Epidermal melanocyte (primary cell): ENCODE measurements around the gene CCL18.
"Not testable (repeated sequence)": the region's sequence is repeated elsewhere in the genome, so short reads cannot be mapped to it uniquely, and the experiment has no call there.

ENCODE experiments used
- DNase-seq: peaks from one replicate; pipeline ENCODE4 v3.0.0; 2011; ENCODE audit warnings: low spot score; ENCODE audit not compliant: insufficient read length

The CCL18 gene

GRCh38 chr17:36071751-36072150 lies 7.7 kb downstream of the CCL18 start:
- no peak for DNase-seq

GRCh38 chr17:36072431-36073121 lies 8.5 kb downstream of the CCL18 start:
- DNase-seq: peak; percentile 30

DNA sequence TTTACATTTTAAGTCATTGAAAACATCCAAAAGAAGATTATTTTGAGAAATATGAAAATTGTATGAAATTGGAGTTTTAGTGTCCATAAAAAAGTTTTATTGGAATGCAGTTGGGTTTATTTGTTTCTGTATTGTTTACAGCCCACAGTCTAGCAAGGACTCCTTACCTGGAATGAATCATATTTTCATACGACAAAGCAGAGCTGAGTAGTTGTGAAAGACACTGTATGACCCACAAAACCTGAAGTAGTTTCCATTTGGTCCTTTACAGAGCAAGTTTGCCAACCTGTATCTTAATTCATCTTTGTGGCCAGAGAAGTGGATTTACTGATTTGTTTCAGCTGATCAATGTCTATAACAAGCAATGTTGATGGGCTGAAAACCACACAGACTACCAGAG lies 10.3 kb downstream of the CCL18 start:
- no peak for DNase-seq

DNA sequence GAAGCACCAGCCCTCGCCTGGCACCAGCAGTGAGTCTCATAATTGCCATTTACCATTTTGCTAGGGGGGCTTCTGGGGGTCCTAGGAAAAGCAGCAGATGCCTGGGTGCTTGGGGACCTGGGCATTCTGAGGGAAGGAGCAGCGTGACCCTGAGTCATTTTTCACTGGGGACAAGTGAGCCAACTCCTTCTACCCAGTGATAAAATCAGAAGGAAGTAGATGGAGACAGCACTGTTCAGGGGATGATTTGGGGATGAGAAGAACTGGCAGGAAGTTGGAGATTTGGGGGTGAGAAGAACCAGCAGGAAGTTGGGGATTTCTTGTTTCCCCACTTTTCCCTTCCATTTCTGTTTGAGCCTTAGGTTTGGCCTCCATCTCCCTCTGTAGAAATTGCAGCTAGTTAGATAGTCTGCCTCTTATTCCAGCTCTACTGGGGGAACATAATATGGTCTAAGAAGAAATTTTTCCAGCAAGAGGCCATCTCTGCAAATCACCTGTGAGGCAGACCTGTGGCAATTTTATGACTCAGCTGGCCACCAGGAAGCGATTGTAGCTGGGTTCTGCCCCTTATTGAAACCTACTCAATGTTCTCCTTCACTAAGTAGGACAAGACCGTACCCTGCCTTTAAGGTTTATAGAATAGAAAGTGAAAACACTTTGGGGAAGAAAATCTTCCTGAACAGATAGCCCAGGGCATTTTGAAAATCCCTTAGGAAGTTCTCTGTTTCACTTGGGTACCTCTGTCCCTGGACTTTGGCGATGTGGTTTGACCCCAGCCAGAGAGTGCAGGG lies 17.8 kb downstream of the CCL18 start:
- DNase-seq: not testable (repeated sequence)

GRCh38 chr17:36082482-36083120 lies 18.5 kb downstream of the CCL18 start:
- DNase-seq: not testable (repeated sequence)

- DNase-seq: not testable (repeated sequence)
These were observed 19.6 kb downstream of the CCL18 start for GRCh38 chr17:36083691-36084090.

DNA sequence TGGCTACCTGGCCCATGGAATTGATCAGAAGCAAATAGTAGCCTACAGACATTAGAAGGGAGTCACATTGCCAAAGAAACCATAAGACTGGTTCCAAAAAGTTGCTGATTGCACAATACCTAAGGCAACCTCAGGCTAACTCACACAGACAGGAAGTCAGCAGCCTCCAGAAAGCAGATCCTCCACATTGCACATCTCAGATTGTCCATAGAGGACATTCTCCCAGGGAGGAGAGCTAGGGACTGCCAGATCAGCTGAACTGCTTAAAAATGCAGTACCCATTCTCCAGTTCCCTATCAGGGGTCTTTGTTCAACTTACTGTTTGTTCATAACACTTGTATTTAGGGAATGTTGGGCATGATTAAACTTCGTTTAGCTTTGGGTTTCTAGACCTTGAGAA lies 21.7 kb downstream of the CCL18 start:
- DNase-seq: no peak

DNA sequence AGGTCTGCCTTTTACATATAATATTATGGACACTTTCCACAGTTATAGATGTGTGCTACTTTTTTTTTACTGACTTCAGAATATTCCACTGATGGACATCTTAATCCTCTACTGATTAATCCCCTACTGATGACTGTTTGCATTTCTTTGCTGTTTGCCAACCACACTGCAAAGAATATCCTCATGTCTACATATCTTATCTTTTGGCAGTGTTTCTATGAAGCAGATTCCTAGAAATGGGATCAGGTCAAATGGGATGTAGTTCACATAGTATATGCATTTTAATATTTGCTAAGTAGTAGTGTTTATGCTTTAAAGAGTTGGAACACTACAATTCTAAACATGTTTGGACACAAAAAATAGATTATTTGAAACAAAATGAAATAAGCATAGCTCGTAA lies 22.7 kb downstream of the CCL18 start:
- DNase-seq: no peak

GRCh38 chr17:36087471-36087870 lies 23.4 kb downstream of the CCL18 start:
- DNase-seq: not testable (repeated sequence)

DNA sequence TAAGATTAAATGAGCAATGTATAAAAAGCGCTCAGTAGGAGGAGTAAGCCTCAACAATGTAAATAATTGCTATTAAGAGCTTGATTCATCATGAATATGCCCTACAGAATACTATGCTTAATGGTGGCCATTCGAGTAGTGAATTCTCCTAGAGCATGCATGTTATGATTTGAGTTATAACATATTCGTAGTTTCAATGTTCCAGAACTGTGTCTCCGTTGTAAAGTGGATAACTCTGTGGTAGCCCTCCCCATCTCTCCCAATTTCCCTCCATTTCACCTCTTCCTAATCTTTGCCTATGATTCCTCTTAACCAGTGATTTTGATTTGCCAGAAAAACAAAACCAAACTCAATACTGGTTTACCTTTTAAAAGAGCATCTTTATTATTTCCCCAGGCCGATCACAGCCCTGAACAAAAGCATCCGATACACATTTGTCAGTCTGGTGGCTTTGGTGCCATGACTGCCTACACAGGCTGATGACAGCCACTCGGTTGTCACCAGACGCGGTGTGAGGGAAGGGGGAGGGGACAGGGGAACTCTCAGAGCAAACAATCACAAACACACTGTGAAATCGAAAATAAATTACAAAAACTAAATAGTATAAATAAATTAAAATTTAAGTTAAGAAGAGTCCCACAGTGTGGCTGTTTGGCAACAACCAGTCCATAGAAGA lies 24.0 kb downstream of the CCL18 start:
- DNase-seq: not testable (repeated sequence)

GRCh38 chr17:36088670-36089338 lies 24.7 kb downstream of the CCL18 start:
- no peak for DNase-seq

DNA sequence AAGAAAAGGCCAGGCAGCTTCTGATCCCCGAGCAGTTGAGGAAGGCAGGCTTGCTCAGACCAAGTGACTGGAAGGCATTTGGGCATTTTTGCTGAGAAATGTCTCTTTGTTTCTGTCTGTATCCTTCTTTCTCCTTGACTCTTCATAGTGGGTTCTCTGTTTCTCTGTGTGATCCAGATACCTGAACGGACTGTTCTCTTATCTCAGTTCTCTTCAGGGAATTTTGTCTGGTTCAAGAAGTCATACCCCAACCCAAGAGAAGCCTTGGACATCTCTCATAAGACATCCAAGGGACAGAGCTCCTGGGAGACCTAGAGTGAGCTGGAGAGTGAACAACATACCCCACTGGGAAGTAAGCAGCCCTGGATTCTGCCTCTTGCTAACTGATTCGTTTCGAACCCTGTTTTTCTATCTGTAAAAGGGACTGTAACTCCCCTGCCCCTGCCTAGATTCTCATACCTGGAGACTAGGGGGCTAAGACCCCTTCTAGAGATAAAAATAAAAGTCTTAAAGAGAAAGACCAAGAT lies 25.3 kb downstream of the CCL18 start:
- DNase-seq: no peak

DNA sequence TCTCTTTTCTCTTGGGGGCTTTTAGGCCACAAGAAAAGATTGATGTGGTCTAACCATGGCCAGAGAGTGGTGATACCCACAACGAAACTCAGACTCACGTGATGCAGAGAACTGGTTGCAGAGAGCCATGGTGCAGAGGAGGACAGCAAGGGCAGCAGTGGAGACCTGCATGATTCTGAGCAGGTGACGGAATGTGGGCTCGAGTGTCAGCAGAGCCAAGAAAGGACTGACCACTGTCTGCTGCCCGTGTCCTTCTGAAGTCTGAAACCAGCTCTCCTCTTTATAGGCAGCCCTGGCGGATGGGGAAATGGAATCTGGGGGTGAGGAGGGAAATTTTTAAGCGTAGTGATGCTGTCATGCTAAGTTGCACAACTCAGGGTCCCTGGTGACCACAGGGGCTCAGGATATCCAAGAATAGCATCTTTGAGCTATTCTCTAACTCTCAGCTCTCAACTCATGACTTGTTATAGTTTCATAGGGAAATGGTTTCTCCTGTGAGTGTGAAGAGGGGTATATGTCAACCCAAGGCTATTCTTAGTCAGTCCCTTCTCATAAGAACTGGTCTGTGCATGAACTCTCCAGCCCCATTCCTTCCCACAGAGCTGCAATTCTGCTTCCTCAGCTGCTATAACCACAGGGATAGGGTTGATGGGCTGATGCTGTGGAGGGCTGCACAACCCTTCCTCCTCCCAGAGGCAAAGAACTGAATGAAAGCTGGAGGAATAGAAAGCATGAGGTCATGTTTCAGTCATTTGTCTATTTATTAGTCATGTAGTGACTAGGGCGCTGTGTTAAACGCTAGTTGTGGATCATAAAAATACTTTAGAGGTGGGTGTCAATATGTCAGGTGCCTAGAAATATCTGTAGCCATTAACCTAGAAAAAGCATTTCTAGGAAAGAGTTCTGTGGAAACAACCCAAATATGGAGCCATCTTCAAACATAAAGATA lies 26.1 kb downstream of the CCL18 start, which contains the start of gene CCL3:
Gene CCL3, minus strand, starts transcription at position 256 of the 949 bp plus-strand sequence. Its CDS starts 85 bp downstream, at position 171.
- no peak for DNase-seq

- DNase-seq: no peak
These were observed 28.2 kb downstream of the CCL18 start for GRCh38 chr17:36092230-36092629.

GRCh38 chr17:36092715-36093114 lies 28.6 kb downstream of the CCL18 start:
- DNase-seq: not testable (repeated sequence)

DNA sequence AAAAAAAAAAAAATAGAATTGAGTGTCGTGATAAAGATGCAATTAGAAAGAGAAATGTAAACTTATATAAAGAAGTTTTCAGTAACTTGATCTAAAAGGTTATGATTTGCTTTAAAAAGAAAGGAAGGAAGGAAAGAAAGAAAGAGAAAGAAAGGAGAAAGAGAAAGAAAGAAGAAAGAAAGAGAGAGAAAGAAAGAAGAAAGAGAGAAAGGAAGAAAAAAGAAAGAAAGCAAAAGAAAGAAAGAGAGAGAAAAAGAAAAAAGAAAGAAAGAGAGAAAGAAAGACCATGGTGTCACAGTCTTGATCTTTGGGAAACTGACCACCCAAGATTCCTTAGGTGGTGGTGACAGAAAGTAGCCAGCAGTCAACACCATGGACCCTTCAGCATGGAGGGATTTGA lies 30.2 kb downstream of the CCL18 start:
- no peak for DNase-seq

DNA sequence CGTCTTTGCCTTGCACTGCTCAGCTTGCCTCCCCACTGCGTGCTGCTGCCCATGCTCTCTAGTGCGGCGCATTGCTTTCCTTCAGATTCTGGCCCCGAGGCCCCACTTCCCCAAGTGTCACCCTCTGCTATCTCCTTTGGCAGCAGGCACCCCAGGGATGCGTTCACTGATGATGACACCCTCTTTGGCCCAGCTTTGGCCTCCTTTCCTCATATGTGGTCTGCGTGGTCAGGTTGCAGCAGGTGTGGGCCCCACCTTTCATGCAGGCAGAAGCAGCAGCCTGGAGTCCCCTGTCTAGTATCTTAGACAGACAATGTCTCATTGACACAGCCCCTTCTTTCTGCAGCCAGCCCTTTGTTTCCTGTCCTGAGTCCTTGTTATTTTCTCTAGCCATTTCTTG lies 30.7 kb downstream of the CCL18 start:
- no peak for DNase-seq

DNA sequence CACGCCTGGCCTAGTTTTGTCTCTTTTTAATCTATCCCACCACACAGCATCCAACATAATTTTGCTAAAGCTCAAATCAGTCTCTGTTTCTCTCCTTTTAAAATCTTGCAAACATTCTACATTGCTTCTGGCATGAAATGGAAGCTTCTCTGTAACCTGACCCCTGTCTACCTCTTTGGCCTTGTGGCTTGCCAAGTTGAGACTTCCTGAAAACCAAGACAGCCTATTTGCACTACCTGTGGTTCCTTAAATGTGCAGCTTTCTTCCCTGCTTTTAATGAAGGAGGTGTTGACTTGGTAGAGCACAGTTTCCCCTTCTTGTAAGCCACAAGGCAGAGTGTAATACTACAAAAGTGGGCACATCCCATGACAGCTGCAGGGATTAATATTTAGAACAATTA lies 31.9 kb downstream of the CCL18 start:
- DNase-seq: no peak

GRCh38 chr17:36099004-36099403 lies 34.9 kb downstream of the CCL18 start:
- not testable (repeated sequence) for DNase-seq
